GM12874 (cell line): ENCODE data around the gene SGPL1.

ENCODE experiments used
- TF ChIP-seq, protein P1 (sequence below): IDR thresholded peaks from 2 replicates; pipeline ENCODE4 v1.5.1; 2011; ENCODE audit warnings: low read depth, mild to moderate bottlenecking, control low read depth, low read length, moderate library complexity; ENCODE audit not compliant: insufficient read depth

Gene SGPL1

DNA sequence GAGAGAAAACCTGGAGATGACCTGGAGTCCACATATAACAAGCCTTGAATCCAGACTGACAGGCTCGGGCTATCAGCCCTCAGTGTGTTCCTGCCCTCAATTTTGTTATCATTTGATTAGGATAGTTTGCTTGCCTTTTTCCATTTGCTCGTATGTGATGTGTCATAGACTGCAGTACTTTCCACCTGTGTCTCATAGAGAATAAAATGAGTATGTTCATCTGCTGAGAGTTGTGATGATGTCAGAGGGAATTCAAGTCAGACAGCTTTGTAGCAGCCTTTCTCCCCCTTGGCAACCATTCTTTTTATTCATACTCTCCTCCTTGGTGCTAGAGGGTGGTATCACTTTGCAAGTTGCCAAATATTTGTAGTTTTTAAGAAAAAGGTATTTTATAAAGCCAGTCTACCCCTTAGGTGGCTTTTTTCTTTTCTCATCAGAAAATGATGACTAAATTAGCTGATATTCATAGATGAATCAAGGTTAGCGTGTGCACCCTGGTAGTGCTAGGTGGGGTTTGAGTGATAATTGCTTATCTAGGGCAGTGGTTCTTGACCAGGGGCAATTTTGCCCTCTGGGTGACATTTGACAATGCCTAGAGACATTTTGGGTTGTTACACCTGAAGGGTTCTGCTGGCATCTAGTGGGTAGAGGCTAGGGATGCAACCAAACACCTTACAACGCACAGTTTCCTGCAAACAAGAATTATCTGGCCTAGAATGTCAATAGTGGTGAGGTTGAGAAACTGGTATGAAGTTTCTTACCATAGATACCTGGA lies 5.4 kb downstream of the SGPL1 start:
- TF ChIP-seq, protein P1, sequence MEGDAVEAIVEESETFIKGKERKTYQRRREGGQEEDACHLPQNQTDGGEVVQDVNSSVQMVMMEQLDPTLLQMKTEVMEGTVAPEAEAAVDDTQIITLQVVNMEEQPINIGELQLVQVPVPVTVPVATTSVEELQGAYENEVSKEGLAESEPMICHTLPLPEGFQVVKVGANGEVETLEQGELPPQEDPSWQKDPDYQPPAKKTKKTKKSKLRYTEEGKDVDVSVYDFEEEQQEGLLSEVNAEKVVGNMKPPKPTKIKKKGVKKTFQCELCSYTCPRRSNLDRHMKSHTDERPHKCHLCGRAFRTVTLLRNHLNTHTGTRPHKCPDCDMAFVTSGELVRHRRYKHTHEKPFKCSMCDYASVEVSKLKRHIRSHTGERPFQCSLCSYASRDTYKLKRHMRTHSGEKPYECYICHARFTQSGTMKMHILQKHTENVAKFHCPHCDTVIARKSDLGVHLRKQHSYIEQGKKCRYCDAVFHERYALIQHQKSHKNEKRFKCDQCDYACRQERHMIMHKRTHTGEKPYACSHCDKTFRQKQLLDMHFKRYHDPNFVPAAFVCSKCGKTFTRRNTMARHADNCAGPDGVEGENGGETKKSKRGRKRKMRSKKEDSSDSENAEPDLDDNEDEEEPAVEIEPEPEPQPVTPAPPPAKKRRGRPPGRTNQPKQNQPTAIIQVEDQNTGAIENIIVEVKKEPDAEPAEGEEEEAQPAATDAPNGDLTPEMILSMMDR: no peak

DNA sequence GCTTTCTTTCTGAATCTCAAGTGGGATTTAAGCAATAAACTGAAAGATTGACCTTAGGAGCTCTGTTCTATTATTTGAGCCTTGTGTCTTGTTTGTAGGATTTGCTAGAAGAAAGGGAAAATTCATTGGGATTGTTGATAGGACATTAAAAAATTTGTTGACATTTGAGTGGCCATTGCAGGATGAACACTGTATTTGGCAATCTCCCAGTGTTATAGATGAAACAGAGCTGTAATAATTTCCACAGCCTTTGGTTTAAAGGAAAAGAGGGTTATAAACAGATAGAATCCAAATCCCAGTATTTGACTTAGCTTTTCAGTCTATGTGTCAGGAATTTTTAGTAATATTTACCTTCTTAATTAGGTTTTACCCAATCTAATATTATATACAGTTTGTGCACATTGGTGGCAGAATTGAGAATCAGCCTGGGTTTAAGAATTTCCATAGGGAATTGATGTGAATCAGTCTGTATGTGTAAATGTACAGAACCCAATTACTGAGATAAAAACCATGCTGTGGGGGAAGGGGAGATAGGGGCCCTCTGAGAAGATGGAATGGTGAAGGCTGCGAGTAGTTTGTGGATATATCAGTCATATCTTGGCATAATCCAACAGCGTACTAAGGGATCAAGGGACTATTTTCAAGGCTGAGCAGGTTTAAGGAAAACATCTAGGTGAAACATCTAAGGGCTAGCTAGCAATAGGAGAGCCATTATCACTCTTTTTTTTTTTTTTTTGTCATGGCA lies 6.5 kb downstream of the SGPL1 start:
- TF ChIP-seq, protein P1: no peak

DNA sequence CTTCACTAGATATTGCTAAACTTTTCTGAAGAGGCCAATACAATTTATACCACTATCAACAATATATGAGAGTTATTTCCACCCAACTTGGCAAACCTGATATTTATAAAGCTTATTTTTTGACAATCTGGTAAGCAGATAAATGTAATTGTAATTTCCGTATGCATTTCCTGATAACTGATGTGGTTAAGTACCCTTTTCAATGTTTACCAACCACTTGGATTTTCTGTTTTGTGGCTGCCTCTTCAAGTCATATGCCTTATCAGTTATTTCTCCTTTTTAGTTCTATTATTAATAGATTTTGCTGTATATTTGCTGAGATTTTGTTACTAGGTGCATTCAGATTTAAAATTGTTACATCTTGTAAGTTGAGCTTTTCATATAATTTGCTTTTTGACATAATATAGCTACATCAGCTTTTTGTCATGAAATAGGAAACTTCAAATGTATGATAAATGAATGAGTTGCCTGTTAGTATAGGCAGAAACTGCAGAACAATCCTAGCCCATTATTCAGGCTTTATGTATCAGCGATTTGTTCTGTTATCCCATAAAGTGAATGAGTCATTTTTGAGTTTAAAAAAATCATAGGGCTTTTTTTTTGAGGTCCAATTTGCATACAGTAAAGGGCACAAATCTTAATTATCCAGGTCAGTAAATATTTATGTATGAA lies 11.5 kb downstream of the SGPL1 start:
- TF ChIP-seq, protein P1: no peak

DNA sequence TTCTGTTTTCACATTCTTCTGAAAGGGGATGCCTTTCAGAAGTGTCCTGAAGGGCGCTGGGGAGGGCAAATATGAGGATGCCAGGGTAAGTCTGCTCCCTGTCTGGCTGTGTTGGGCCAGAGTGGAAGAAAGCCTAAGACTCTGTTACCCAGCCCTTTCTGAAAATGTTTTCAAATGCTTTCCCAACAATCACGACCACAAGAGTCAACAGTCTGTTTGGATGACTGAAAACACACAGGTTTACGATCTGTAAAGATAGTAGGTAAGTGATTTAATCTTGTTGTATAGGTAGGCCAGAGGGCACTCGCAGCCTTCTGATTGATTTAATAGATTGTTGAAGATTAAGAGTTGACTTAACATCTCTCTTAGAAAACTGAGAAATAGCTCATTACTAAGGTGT lies 13.2 kb downstream of the SGPL1 start:
- TF ChIP-seq, protein P1: no peak

DNA sequence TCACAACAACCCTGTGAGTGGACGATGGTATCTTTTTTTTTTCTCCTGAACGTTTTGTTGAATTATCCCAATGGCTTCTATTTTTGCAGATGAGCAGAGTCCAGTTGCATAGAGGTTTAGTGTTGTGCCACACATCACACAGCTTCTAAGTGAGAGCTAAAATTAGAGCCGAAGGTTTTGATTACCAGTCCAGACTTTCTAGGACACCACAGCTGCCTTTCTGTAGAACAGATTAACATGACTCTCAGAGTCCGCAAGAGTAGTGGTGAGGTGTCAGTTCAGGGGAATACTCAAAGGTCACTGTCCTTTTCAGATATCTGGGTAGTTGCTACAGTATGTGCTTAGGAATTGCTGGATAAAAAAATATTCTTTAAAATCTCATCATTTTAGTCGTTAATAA lies 13.8 kb downstream of the SGPL1 start:
- TF ChIP-seq, protein P1: no peak

DNA sequence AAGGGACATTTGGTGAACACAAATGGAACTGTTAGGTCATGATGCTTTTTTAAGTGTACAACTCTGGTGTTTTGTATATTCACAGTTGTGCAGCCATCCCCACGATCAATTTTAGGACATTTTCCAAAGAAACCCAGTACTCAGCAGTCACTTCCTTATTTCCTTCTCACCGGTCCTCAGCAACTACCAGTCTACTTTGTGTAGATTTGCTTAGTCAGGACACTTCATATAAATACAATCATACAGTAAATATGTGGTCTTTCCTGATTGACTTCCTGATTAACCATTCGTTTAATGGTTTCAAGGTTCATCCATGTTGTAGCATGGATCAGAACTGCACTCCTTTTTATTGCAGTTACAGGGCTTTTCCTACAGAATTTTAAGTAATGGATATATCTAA lies 14.4 kb downstream of the SGPL1 start:
- TF ChIP-seq, protein P1: no peak

DNA sequence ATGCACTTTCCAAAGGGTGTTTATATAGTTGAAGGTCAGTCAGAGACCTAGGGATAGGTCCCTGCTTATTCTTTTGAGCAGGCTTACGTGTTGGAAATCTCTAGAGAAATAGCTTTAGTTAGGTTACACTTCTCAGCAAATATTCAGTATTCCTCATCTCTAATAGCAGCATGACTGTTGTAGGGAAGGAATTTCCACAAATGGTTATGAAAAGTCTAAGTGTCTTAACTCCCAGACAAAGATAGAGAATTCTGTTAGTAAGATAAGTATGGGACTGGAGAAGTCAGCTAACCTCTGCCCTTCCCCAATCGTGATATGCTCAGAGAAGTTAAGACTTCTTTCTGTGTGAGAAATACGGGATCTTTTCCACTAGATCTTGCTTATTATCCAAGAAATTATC lies 16.5 kb downstream of the SGPL1 start:
- TF ChIP-seq, protein P1: no peak
